PC-3 (cell line): Measurements from ENCODE around the gene RAB33A.

Experiments used
- EZH2 ChIP-seq: fragments of 300-600 bp; sonication (generic); IDR thresholded peaks from one replicate; pipeline ENCODE4 v1.6.1; 2017; ENCODE audit warnings: antibody characterized with exemption, mild to moderate bottlenecking, low read length; ENCODE audit not compliant: unreplicated experiment
- EZH2phosphoT487 ChIP-seq: fragments of 300-600 bp; sonication (generic); IDR thresholded peaks from 2 replicates; pipeline ENCODE4 v1.6.1; 2018; ENCODE audit warnings: mild to moderate bottlenecking, antibody characterized with exemption, low read length, borderline replicate concordance
- TF ChIP-seq, protein P1 (sequence below): fragments of 300-600 bp; sonication (generic); conservative IDR thresholded peaks from 2 replicates; pipeline ENCODE4 v1.5.1; 2017; ENCODE audit warnings: antibody characterized with exemption, low read depth, mild to moderate bottlenecking, low read length

DNA sequence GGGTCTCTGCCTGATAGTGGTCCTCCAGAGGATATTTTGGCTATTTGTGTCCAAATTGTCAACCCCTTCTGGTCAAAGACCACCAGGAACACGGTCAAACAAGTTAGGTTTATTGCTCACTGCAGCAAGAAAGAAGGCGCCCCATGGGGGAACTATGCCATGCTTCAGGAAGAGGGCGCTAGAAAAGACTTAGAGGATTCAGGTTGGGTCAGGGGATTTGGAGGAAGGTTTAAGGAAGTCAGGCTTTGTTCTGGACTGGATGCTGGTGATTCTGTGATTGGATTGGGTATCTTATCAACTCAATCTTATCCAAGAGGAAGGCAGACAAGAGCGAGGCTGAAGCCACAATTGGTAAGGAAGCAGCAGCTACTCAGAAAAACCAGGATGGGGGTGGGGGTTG is 47.2 kb upstream of the RAB33A start:
- TF ChIP-seq, protein P1, sequence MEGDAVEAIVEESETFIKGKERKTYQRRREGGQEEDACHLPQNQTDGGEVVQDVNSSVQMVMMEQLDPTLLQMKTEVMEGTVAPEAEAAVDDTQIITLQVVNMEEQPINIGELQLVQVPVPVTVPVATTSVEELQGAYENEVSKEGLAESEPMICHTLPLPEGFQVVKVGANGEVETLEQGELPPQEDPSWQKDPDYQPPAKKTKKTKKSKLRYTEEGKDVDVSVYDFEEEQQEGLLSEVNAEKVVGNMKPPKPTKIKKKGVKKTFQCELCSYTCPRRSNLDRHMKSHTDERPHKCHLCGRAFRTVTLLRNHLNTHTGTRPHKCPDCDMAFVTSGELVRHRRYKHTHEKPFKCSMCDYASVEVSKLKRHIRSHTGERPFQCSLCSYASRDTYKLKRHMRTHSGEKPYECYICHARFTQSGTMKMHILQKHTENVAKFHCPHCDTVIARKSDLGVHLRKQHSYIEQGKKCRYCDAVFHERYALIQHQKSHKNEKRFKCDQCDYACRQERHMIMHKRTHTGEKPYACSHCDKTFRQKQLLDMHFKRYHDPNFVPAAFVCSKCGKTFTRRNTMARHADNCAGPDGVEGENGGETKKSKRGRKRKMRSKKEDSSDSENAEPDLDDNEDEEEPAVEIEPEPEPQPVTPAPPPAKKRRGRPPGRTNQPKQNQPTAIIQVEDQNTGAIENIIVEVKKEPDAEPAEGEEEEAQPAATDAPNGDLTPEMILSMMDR = no peak
- TF ChIP-seq EZH2 (no peak), EZH2phosphoT487 (no peak)
